ENCODE results near the gene HCST.
"Not testable (repeated sequence)": the region's sequence is repeated elsewhere in the genome, so short reads cannot be mapped to it uniquely, and the experiment has no call there.

The HCST gene

GRCh38 chr19:35882114-35882832 lies 20.1 kb upstream of the HCST start:
- FAIRE-seq = peak; percentile 100

- no peak for FAIRE-seq
Measured at GRCh38 chr19:35883882-35884281, 18.4 kb upstream of the HCST start.

- no peak for FAIRE-seq
Measured at GRCh38 chr19:35885225-35885738, 17.0 kb upstream of the HCST start.

- no peak for FAIRE-seq
Measured at GRCh38 chr19:35885904-35886303, 16.4 kb upstream of the HCST start.

- FAIRE-seq = no peak
Measured at GRCh38 chr19:35887197-35887596, 15.1 kb upstream of the HCST start.

- FAIRE-seq = no peak
Measured at GRCh38 chr19:35888398-35888797, 13.9 kb upstream of the HCST start.

- FAIRE-seq = no peak
Measured at GRCh38 chr19:35889370-35890112, 12.8 kb upstream of the HCST start.

GRCh38 chr19:35890113-35890650 lies 12.1 kb upstream of the HCST start:
- FAIRE-seq = no peak

GRCh38 chr19:35891819-35892218 lies 10.5 kb upstream of the HCST start:
- not testable (repeated sequence) for FAIRE-seq

- FAIRE-seq = no peak
Measured at GRCh38 chr19:35894342-35894741, 8.0 kb upstream of the HCST start.

- no peak for FAIRE-seq
Measured at GRCh38 chr19:35895911-35896642, 6.3 kb upstream of the HCST start.

- FAIRE-seq = no peak
Measured at GRCh38 chr19:35896643-35897040, 5.7 kb upstream of the HCST start.

GRCh38 chr19:35897706-35898451 lies 4.5 kb upstream of the HCST start:
- FAIRE-seq = no peak

- FAIRE-seq = no peak
Measured at GRCh38 chr19:35898499-35898809, 3.9 kb upstream of the HCST start.

- FAIRE-seq = no peak
Measured at GRCh38 chr19:35899547-35900214, 2.6 kb upstream of the HCST start.

- FAIRE-seq = no peak
Measured at GRCh38 chr19:35901055-35901644, 1.2 kb upstream of the HCST start.

- no peak for FAIRE-seq
Measured at GRCh38 chr19:35902870-35903475, 644 bp downstream of the HCST start.

- no peak for FAIRE-seq
Measured at GRCh38 chr19:35903550-35904179, 1.3 kb downstream of the HCST start.

- no peak for FAIRE-seq
Measured at GRCh38 chr19:35904311-35905068, 2.2 kb downstream of the HCST start.

GRCh38 chr19:35905178-35905727 lies 2.9 kb downstream of the HCST start:
- FAIRE-seq = no peak

Data from islet of Langerhans (tissue), 1 donor.